WTC11 (cell line): ENCODE data around the gene PIKFYVE. TPM values are rescaled to one million over a fixed set of nuclear protein-coding genes. Genes with fewer than 3 reads are reported as not detected.

Experiments used
- ATAC-seq: fragments of 200-7000 bp; cut with Tn5 transposase; 2 replicates; pipeline ENCODE4 v1.10.0; 2021; ENCODE audit warnings: mild to moderate bottlenecking, moderate library complexity
- CTCF ChIA-PET: fragments of 300-600 bp; sonication (Branson Sonifier 250); formaldehyde crosslinking; loops from one replicate; lab custom pipeline; 2021; ENCODE audit warnings: antibody characterized with exemption; lab: Charles Lee
- POLR2A ChIA-PET: fragments of 350-600 bp; sonication (Branson Sonifier 250); formaldehyde crosslinking; loops from one replicate; lab custom pipeline; 2021; ENCODE audit warnings: antibody characterized with exemption; lab: Charles Lee
- DNase-seq: peaks from one replicate; pipeline ENCODE4 v3.0.0; 2021; ENCODE audit warnings: low spot score
- H3K27ac Mint-ChIP-seq: 2 replicates; pipeline ENCODE4 v1.8.0; 2021; ENCODE audit warnings: mixed read lengths
- H3K27me3 Mint-ChIP-seq: 2 replicates; pipeline ENCODE4 v1.8.0; 2021; ENCODE audit warnings: low read depth, mild to moderate bottlenecking, moderate library complexity, mixed read lengths
- H3K36me3 Mint-ChIP-seq: 2 replicates; pipeline ENCODE4 v1.8.0; 2021; ENCODE audit warnings: mixed read lengths
- H3K4me1 Mint-ChIP-seq: 2 replicates; pipeline ENCODE4 v1.8.0; 2022; ENCODE audit warnings: mixed read lengths
- H3K4me3 Mint-ChIP-seq: 2 replicates; pipeline ENCODE4 v1.8.0; 2021; ENCODE audit warnings: mild to moderate bottlenecking, moderate library complexity, mixed read lengths
- H3K9me3 Mint-ChIP-seq: 2 replicates; pipeline ENCODE4 v1.8.0; 2021; ENCODE audit warnings: mixed read lengths
- ATF1 ChIP-seq: sonication (generic); formaldehyde crosslinking; IDR thresholded peaks from 2 replicates; pipeline ENCODE4 v1.8.1; 2023; ENCODE audit warnings: mild to moderate bottlenecking, moderate library complexity, missing genetic modification reagents
- ATF2 ChIP-seq: sonication (generic); formaldehyde crosslinking; IDR thresholded peaks from 2 replicates; pipeline ENCODE4 v1.8.1; 2022; ENCODE audit warnings: low read depth, missing genetic modification reagents, borderline replicate concordance
- ATF3 ChIP-seq: sonication (generic); formaldehyde crosslinking; conservative IDR thresholded peaks from 2 replicates; pipeline ENCODE4 v1.8.1; 2022; ENCODE audit warnings: mild to moderate bottlenecking, missing genetic modification reagents
- ATF6 ChIP-seq: sonication (generic); formaldehyde crosslinking; IDR thresholded peaks from 2 replicates; pipeline ENCODE4 v1.8.1; 2023; ENCODE audit warnings: mild to moderate bottlenecking, missing genetic modification reagents
- CBFB ChIP-seq: sonication (generic); formaldehyde crosslinking; IDR thresholded peaks from 2 replicates; pipeline ENCODE4 v1.8.1; 2022; ENCODE audit warnings: mild to moderate bottlenecking, low read depth, missing genetic modification reagents
- CREM ChIP-seq: sonication (generic); formaldehyde crosslinking; IDR thresholded peaks from 2 replicates; pipeline ENCODE4 v1.8.1; 2022; ENCODE audit warnings: mild to moderate bottlenecking, missing genetic modification reagents, moderate library complexity
- ETV6 ChIP-seq: sonication (generic); formaldehyde crosslinking; IDR thresholded peaks from 2 replicates; pipeline ENCODE4 v1.8.1; 2022; ENCODE audit warnings: mild to moderate bottlenecking, missing genetic modification reagents
- FOXJ3 ChIP-seq: sonication (generic); formaldehyde crosslinking; IDR thresholded peaks from 2 replicates; pipeline ENCODE4 v1.9.0; 2021; ENCODE audit warnings: missing genetic modification reagents, mild to moderate bottlenecking, borderline replicate concordance
- FOXK1 ChIP-seq: sonication (generic); formaldehyde crosslinking; IDR thresholded peaks from 2 replicates; pipeline ENCODE4 v1.8.0; 2022; ENCODE audit warnings: mild to moderate bottlenecking, moderate library complexity, missing genetic modification reagents
- FOXP1 ChIP-seq: sonication (generic); formaldehyde crosslinking; IDR thresholded peaks from 2 replicates; pipeline ENCODE4 v1.8.0; 2022; ENCODE audit warnings: missing genetic modification reagents, mild to moderate bottlenecking, moderate library complexity, borderline replicate concordance
- JUN ChIP-seq: sonication (generic); formaldehyde crosslinking; IDR thresholded peaks from 2 replicates; pipeline ENCODE4 v1.8.0; 2023; ENCODE audit warnings: mild to moderate bottlenecking, missing genetic modification reagents
- MYBL2 ChIP-seq: sonication (generic); formaldehyde crosslinking; IDR thresholded peaks from 2 replicates; pipeline ENCODE4 v1.8.1; 2023; ENCODE audit warnings: mild to moderate bottlenecking, moderate library complexity, missing genetic modification reagents
- NFYB ChIP-seq: sonication (generic); formaldehyde crosslinking; conservative IDR thresholded peaks from 2 replicates; pipeline ENCODE4 v1.8.0; 2022; ENCODE audit warnings: low read depth, missing genetic modification reagents
- NR2C2 ChIP-seq: sonication (generic); formaldehyde crosslinking; IDR thresholded peaks from 2 replicates; pipeline ENCODE4 v1.8.0; 2022; ENCODE audit warnings: mild to moderate bottlenecking, missing genetic modification reagents
- NR3C1 ChIP-seq: sonication (generic); formaldehyde crosslinking; conservative IDR thresholded peaks from 2 replicates; pipeline ENCODE4 v1.8.1; 2023; ENCODE audit warnings: low read depth, mild to moderate bottlenecking, missing genetic modification reagents
- PREB ChIP-seq: sonication (generic); formaldehyde crosslinking; IDR thresholded peaks from 2 replicates; pipeline ENCODE4 v1.8.1; 2022; ENCODE audit warnings: mild to moderate bottlenecking, missing genetic modification reagents, moderate library complexity, borderline replicate concordance
- TCF7 ChIP-seq: sonication (generic); formaldehyde crosslinking; IDR thresholded peaks from 2 replicates; pipeline ENCODE4 v1.8.0; 2022; ENCODE audit warnings: mild to moderate bottlenecking, low read depth, missing genetic modification reagents, moderate library complexity
- TEAD1 ChIP-seq: sonication (generic); formaldehyde crosslinking; IDR thresholded peaks from 2 replicates; pipeline ENCODE4 v1.8.0; 2022; ENCODE audit warnings: mild to moderate bottlenecking, missing genetic modification reagents
- TEAD4 ChIP-seq: sonication (generic); formaldehyde crosslinking; IDR thresholded peaks from 2 replicates; pipeline ENCODE4 v1.8.0; 2022; ENCODE audit warnings: mild to moderate bottlenecking, missing genetic modification reagents
- TP53 ChIP-seq: sonication (generic); formaldehyde crosslinking; IDR thresholded peaks from 2 replicates; pipeline ENCODE4 v1.8.1; 2023; ENCODE audit warnings: mild to moderate bottlenecking, missing genetic modification reagents
- ZMAT4 ChIP-seq: fragments of 250-450 bp; sonication (Bioruptor Pico); IDR thresholded peaks from 2 replicates; pipeline ENCODE4 v1.9.0; 2021; ENCODE audit warnings: mild to moderate bottlenecking
- ZNF396 ChIP-seq: fragments of 250-450 bp; sonication (Bioruptor Pico); IDR thresholded peaks from 2 replicates; pipeline ENCODE4 v1.8.0; 2021; ENCODE audit warnings: mild to moderate bottlenecking, moderate library complexity, borderline replicate concordance
- ZNF671 ChIP-seq: fragments of 250-450 bp; sonication (Bioruptor Pico); IDR thresholded peaks from 2 replicates; pipeline ENCODE4 v1.8.0; 2021; ENCODE audit warnings: mild to moderate bottlenecking
- ZSCAN18 ChIP-seq: fragments of 250-450 bp; sonication (Bioruptor Pico); IDR thresholded peaks from 2 replicates; pipeline ENCODE4 v2.1.2; 2022; ENCODE audit warnings: mild to moderate bottlenecking, moderate library complexity
- total RNA-seq: library from RNA; stranded (reverse); gene quantifications from 3 replicates; pipeline ENCODE4 v1.2.3, GENCODE V29; 2021

Gene PIKFYVE
- total RNA-seq, 1 experiment from 2014 or later: 36.1 TPM

- DNase-seq: no peak
- Mint-ChIP-seq H3K4me3 (no peak overlapping the region), H3K36me3 (peaks cover 46% of the 10 kb centered on the region), H3K4me1 (no peaks in the 10 kb centered on the region), H3K9me3 (no peaks in the 10 kb centered on the region), H3K27me3 (no peaks in the 10 kb centered on the region), H3K27ac (no peak overlapping the region)
- CTCF ChIA-PET: no interaction called here
- ATAC-seq: no peak
- POLR2A ChIA-PET: no interaction called here
- TF ChIP-seq FOXP1 (CRISPR knock-in tag): no peak
- TF ChIP-seq ATF3: no peak
- TF ChIP-seq TEAD4: no peak
- TF ChIP-seq NR3C1 (CRISPR knock-in tag): no peak
- no peak for TF ChIP-seq ZNF396
- no peak for TF ChIP-seq ATF1 (CRISPR knock-in tag)
- no peak for TF ChIP-seq NR2C2 (CRISPR knock-in tag)
- no peak for TF ChIP-seq ATF2
- TF ChIP-seq ZSCAN18 (CRISPR knock-in tag): no peak
- TF ChIP-seq ATF6: no peak
- no peak for TF ChIP-seq FOXJ3
- no peak for TF ChIP-seq ZNF671
- TF ChIP-seq CREM (CRISPR knock-in tag): no peak
- TF ChIP-seq TEAD1 (CRISPR knock-in tag): no peak
- TF ChIP-seq CBFB (CRISPR knock-in tag): no peak
- TF ChIP-seq TP53: no peak
- TF ChIP-seq PREB (CRISPR knock-in tag): no peak
- no peak for TF ChIP-seq TCF7 (CRISPR knock-in tag)
- TF ChIP-seq ETV6 (CRISPR knock-in tag): no peak
- TF ChIP-seq ZMAT4 (CRISPR knock-in tag): no peak
These were observed 30.6 kb downstream of the PIKFYVE start for GRCh38 chr2:208296610-208297009.

- Mint-ChIP-seq H3K4me3 (no peak overlapping the region), H3K27ac (no peak overlapping the region), H3K4me1 (no peaks in the 10 kb centered on the region), H3K27me3 (no peaks in the 10 kb centered on the region), H3K9me3 (no peaks in the 10 kb centered on the region), H3K36me3 (peaks cover 47% of the 10 kb centered on the region)
- TF ChIP-seq JUN (no peak), NFYB (CRISPR knock-in tag) (no peak), MYBL2 (CRISPR knock-in tag) (no peak), FOXK1 (CRISPR knock-in tag) (no peak), PREB (CRISPR knock-in tag) (no peak), TEAD4 (no peak)
- ChIA-PET CTCF (no interaction called here), POLR2A (no interaction called here)
- ATAC-seq: no peak
- no peak for DNase-seq
These were observed 31.9 kb downstream of the PIKFYVE start for GRCh38 chr2:208297961-208298360.
